Measurements from ENCODE around the gene C2CD5.

GRCh38 chr12:22407397-22407796 lies 136.9 kb downstream of the C2CD5 start:
- no peak for TF ChIP-seq CTCF (IDR thresholded peaks at IDR 0.05; ENCODE audit: low read depth, low read length)
- no peak for TF ChIP-seq EZH2phosphoT487 (IDR thresholded peaks at IDR 0.05; ENCODE audit: low read depth)

Measured in OCI-LY3 (cell line).